NCI-H2081 treated with DMSO at 0.1 percent for 48 hours (cell line): ENCODE results near the gene USP31.

Experiments used
- DNase-seq: peaks from one replicate; lab custom pipeline; 2025; lab: John Stamatoyannopoulos, UW

The USP31 gene

DNA sequence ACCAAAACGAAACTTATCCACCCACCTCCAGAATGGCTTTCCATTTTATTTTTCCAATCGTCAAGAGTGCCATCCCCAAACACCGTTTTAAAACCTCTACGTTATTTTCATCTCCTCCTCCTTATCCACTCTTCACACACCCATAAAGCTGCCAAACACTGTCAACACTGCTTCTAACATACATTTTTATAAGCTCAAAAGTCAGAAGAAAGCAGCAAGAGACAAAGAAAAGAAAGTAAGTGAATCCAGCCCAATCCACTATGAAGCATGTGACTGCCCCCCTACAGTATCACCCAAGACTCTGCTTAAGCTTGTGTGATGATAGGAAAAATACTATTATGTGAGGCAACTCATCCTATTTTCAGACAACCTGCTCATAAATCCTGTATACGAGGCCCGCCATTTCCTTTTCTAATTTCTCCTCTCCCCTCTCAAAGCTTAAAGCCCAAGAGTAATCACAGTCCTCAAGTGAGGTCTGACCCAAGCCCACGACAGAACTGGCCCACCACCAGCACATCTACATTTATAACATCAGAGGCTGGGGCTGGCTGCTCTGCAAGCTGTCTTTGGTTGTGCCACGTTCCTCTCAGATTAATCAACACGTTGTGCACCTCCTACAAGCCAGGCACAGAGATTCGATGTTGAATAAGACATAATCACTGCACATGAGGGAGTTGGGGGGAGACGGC lies 16.3 kb downstream of the USP31 start:
- no peak for DNase-seq

DNA sequence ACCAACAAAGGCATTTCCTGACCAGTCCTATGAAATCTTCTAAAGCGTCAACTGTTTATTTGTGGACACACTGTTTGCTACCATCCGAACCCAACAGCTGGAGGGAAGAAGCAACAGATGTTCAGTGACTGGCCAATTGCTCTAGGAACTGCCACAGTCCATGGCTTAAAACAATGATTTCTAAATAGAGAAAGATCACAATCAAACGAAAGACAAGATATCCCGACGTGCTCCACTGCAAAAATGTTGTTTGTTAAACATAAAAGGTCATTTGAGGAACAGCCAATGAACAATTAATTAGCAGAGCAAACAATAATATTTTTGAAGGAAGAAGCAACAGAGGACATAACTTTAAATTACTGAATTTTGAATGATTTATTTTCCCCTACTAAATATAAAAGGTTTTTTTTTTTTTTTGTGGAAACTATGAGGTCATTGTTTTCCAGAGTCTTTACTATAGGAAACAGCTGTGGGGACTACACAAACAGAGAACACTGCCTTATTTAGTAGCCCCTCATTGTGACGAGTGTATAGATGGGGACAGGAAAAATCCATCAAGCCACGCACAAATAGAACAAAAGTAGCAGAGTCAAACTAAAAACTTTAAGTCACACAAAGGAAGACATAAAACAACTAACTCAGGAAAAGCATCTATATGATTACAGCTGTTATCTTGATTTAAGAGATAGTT lies 17.2 kb downstream of the USP31 start:
- no peak for DNase-seq

DNA sequence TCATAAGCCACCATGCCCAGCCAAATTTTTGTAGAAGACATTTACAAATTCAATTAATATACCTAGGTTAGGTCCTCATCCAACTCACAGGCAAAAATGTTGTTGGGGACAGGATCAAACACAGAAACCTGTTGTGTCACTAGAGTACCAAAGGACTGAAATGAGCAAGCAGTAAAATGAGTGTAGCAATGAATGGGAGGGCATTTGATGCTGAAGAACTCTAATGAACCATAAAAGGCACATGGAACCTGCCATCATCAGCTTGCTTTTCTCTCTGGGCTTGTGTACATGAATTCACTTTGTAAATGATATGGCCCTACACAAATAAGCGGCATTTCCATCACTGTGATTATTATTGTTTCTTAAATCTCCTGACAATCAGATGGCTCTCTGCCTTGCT lies 17.8 kb downstream of the USP31 start:
- DNase-seq, result no peak

DNA sequence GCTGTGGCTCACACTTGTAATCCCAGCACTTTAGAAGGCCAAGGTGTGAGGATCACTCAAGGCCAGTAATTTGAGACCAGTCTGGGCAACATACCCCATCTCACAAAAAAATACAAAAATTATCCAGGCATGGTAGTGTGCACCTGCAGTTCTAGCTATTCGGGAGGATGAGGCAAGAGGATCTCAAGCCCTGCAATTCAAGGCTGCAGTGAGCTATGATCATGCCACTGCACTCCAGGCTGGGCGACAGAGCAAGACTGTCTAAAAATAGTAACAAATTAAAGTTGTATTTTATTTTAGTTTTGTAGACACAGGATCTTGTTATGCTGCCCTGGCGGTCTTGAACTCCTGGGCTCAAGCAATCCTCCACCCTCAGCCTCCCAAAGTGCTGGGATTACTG lies 18.2 kb downstream of the USP31 start:
- no peak for DNase-seq

DNA sequence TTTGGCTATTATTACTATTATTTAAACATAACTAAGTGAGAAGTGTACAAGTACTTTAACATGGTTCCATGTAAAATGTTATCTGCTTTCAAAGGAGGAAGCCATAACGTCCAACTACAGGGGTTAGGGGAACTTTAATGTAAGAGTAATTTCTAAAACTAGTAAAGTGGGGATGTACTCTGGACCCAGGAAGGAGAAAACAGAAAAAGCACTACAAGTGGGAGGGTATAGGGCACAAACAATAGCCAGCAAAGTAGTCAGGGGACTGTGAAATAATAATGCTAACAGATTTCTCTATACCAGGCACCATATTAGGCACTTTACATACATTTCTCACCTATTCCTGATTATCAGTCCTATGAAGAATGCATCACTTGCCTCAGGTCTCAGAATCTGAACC lies 19.6 kb downstream of the USP31 start:
- DNase-seq, result no peak

DNA sequence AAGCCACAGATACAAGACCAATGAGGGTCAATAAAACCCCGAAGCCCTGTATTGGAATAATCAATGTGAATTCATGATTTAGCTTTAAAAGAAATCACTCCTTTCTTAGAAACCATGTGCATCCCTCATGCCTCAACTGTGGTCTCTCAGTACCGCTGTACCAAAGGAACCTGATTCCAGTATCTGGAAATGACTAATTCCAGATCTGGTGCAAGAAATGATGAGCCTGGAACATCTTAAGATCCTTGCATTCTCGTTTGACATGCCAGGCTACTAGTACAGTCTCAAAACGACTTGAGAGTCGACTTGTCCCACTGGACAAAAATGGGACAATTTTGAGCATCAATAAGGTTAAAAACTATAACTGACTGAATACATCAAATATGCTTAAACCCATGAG lies 21.2 kb downstream of the USP31 start:
- no peak for DNase-seq

DNA sequence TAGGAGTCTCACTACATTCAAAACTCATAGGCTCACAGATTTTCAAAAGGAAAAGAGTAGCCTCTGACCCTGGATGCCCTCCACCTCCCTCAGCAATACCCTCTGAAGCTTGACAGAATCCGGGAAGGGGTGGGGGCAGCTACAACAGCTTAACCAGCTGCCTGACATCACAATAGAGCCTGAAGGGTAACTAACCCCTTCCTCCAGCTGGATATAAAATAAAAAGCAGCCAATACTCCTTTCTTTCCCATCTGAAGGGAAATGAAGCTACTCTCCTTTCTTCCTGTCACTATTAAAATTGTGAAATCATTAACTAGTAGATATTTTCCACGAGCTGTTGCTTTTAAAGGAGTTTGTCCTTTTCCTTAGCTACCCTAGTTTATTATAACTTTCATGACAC lies 24.0 kb downstream of the USP31 start:
- no peak for DNase-seq

DNA sequence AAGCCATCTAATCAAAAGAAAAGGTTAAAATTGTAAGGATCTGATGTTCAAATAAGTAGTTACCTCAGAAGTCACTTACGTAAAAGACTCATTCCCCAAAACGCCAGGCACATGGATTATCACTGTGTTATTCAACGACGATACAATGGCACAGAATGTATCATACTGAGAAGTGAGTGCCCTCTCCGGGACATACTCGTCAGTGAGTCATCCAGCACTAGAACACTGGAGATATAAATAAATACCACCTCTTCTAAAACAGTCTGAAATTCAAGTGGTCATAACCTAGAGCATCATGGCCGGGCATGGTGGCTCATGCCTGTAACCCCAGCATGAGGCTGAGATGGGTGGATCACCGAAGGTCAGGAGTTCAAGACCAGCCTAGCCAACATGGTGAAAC lies 24.9 kb downstream of the USP31 start:
- no peak for DNase-seq

DNA sequence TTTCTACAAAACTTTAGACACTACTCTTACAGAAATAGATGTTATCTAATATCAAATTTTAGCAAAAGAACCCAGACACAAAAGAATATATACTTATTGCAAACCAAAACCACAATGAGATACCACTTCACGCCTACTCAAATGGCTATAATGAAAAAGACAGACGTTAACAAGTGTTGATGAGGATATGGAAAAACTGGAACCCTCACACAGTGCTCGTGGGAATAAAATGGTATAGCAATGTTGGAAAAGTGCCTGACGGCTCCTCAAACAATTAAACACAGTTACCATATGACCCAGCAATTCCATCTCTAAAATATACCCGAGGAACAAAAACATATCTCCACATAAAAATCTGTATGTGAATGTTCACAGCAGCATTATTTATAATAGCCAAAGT lies 27.1 kb downstream of the USP31 start:
- DNase-seq, result no peak

DNA sequence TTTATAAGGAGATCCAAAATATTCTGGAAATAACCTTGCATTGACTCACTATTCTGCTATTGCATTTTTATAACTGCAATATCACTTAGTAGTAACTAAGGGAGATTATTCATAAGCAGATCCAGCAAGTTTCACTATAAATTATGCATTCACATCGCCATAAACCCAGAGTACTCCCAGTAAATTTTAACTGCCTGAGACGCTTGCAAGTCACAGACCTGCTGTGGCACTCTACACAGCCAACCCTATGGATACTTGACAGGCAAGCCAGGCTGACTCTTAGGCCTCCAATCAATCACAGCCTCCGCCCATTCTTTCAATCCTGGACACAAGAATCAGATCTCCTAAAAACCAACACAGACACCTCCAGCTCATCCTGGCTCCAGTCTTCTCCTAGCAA lies 28.2 kb downstream of the USP31 start:
- no peak for DNase-seq

DNA sequence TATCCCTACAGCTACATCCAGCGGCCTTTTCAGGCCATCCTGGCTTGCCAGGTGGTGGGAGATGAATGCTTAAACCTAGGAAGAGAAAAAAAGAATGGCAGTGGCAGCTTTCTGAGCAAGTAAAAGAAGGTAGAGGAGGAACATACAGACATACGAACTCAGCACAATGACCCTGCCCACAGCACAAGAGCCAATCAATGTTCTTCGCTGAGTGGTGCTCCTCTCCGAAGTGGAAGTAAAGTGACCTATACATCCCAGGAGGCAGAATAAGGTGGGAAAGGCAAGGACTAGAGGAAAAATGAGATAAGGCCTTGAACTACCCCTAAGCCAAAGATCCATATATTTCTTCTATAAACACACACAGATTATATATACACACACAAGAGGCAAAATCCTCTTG lies 28.7 kb downstream of the USP31 start:
- DNase-seq, result no peak

DNA sequence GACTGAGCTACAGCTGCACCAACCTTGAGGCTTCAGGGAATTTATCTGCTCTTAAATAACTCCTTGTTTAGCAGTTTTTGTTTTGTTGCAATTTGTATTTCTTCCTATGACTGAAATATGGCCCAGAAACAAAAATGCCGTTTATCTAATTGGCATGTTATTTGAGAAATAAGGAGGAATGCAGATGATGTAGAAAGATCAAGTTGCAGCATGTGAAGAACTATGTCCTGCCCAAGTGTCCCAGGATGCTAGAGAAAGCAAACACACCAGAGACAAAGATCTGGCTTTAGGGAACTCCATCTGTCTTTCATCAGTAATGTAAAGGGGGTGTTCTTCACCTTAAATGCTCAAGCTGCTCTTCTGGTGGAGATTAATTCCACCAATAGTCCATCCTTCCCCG lies 29.7 kb downstream of the USP31 start:
- DNase-seq, result no peak

DNA sequence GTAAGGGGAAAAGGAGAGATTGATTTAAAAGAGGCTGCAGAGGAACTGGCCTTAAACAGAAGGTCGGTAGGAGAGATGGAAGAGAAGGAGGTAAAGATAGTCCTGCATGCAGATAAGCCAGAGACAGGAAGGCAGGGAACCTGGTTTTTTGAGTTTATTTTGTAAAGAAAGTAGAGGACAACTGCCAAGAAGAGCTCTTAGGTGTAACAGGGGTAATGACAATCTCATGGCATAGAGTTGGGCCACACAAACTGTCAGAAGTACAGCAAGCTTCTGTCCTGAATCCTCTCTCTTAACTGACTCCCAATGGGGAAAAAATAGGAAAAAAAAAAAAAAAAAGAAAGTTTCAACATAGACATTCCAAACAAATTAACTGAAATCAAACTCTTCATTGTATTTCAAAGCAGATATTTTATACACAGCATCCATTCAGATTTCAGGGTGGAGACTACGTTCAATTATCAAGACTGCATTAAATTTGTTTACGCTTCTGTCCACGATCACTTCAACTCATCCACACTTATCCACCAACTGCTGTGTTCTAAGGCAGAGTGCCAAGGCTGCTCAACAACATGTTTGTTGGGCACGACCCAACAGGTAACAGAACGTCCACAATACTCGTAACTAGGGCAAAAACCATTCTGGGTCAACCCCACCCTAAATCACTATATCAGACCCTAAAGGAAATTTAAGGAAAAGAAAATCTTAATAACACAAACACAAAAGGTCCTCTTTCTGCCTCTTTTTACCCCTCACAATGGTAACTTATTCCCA lies 34.9 kb downstream of the USP31 start:
- DNase-seq, result no peak

DNA sequence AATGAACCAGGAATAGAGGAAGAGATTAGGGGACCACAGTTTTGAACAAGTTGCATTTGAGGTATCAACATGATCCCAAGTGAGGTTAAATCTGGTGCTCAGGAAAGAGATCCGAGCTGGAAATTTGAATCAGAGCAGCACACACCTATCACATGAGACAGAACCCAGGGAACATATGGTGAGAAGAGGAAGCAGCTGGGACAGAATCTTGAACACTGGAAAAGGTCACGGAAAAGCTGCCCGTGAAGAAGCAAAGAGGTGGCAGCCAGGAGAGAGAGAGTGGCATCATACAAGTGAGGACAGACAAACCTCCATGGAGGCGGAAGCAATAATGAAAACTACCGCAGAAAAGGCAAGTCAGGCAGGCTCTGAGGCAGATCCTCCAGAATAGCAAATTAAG lies 36.1 kb downstream of the USP31 start:
- no peak for DNase-seq

DNA sequence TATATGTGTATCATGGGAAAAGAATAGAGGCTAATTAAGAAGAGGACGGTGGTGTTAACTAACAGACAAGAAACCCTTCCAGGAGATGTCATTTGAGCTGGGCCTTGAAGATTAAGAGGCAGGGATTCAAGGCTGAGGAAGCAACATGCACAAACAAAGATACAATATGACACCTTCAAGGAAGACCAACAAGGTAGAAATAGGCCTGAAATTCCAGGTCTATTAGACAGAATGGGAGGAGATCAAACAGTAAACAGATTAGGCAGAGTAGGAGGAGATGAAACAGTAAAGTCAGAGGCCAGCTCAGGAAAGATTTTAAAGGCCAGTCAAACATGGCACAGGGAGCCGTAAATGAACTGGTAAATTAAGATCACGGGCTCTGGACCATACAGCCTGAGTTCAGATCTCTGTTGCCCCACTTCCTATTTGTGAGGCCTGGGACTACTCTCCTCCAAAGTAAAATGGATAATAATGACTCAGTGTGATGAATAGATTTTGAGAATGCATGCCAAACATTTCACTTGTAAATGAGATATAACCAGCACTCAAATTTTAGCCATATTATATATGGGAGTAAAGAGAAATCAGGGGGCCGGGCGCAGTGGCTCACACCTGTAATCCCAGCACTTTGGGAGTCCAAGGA lies 38.9 kb downstream of the USP31 start:
- no peak for DNase-seq

DNA sequence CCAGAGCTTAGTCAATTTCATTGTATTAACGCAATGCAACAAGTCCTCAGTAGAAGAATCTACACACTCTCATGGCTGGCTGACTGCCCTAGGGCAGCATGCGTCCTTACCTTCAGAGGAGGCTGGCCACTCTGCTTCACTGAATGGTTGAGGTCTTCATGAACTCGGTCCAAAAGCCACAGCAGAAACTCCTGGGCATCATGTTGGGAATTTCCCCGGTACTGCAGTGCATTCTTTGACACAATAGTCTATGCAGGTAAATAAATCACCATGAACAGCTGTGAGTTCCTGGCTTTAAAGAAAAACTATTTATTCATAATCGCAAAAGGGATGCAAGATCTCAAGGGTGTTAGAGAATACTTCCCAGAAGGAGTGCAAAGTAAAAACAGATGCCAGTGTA lies 41.3 kb downstream of the USP31 start:
- no peak for DNase-seq

DNA sequence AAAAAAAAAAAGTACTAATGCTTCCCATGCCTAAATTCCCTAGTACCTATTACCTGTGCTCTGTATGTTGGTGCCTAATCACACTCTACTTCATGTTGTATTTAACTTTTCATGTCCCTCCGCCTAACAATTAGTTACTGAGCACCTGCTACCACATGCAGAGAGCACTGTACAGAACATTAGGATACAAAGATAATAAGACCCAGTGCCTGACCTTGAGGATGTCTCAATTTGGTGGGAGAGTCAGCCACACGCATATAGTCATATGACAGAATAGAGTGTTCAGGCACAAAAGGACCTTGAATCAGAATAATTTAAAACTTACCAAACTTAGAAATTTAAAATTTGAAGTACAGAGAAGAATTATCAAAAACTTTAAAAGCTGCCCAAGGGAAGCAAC lies 42.1 kb downstream of the USP31 start:
- no peak for DNase-seq

DNA sequence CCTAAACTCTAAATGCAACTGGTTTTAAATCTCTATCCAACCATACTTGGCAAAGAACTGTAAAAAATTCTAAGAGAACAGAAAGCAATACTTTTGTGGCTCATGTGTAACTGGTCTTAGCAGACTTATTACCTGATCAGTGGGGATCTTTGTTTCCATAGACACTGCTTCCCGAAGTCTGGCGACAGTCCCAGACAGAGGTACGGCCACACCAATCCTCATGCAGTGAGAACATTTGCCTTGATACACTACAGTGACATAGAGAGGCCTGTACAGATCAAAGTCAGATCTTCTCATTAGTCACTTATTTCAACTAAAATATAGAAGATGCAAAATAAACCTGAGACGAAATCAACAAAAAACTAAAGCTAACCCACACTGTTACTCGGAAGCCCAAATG lies 43.9 kb downstream of the USP31 start:
- no peak for DNase-seq

DNA sequence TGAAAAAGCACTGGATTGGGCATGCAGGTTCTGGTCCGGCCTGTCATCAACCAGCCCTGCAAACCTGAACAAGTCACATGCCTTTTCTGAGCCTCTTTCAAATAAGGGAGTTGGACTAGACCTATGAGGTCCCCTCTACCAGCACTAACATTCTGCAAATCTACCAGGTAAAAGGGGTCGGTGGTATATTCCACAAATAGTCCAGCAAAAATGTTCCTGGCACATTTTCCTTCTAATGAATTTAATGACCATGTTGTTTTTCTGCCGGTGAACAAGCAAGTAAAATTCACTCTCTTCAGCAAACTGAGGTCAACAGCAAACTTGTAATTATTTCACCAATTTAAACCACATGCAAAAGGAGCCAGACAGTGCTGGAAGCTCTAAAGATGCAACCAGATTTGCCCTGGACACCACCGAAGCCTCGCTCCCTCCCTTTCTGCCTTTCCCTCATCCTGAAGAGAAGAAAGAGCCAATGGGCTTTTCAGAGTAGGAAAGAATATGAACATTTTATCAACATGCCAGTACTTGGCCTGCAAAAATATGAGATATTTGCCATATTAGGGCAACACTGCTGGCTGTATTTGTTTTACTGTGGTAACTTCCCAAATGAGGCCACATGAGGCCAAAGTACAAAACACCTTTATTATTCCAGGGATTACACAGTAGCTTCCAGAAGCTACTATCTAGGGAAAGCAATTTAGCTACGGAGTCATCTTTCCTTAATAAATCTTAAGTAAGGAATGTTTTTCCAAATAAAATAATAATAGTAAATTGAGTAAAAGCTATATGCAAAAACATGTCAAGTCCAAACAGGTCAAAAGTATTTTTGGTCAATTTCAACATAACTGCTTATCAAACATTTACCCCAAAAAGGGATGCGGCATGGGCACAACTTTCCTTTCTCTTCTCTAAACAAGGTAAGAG lies 45.0 kb downstream of the USP31 start:
- DNase-seq, result no peak

DNA sequence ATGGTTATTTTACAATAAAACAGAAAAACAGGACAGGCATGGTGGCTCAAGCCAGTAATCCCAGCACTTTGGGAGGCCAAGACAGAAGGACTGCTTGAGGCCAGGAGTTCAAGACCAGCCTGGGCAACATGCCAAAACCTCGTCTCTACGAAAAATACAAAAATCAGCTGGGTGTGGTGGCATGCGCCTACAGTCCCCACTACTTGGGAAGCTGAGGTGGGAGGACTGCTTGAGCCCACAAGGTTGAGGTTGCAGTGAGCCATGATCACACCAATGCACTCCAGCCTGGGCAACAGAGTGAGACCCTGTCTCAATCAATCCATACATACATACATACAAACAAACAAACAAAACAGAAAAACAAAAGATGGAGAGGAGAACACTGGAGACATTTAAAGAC lies 45.6 kb downstream of the USP31 start:
- DNase-seq, result no peak

DNA sequence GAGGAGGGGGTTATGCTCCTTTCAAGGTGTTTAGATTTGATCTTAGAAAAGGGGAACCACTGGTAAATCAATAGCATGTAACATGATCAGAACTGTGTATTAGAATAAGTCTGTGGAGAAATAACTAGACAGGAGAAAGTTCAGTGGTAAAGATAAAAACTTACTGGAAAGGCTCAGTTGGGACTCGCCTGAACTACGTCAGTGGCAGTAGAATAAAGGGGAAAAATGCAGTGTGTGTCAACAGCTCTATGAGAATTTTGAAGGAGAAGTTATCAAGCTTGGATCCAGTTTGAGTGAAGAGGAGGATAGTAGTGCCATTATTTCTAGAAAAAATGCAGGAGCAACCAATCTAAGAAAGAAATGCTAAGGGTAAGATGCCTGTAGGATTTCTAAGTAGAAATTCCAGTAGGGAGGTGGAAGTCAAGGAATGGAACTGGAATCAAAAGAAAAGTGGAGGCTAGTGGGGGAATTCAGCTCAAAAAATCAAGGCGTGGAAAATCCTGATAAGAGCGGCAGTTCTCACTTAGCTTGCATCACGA lies 48.2 kb downstream of the USP31 start:
- DNase-seq, result no peak
